Activated naive CD4-positive, alpha-beta T cell treated with anti-CD3 and anti-CD28 coated beads, Interleukin-2, amount 50 U/mL, for 24 hours (primary cell): Measurements from ENCODE around the gene COLGALT1.
"Not testable (repeated sequence)": the region's sequence is repeated elsewhere in the genome, so short reads cannot be mapped to it uniquely, and the experiment has no call there.

Source experiments
- H3K27ac Mint-ChIP-seq: one replicate; pipeline ENCODE4 v1.8.0; 2021; ENCODE audit warnings: mild to moderate bottlenecking, mixed read lengths
- H3K27me3 Mint-ChIP-seq: one replicate; pipeline ENCODE4 v1.8.0; 2021; ENCODE audit warnings: mixed read lengths
- H3K36me3 Mint-ChIP-seq: one replicate; pipeline ENCODE4 v1.8.0; 2021; ENCODE audit warnings: mixed read lengths
- H3K4me1 Mint-ChIP-seq: one replicate; pipeline ENCODE4 v1.8.0; 2021; ENCODE audit warnings: mixed read lengths
- H3K4me3 Mint-ChIP-seq: one replicate; pipeline ENCODE4 v1.8.0; 2021; ENCODE audit warnings: mild to moderate bottlenecking, mixed read lengths
- H3K9me3 Mint-ChIP-seq: one replicate; pipeline ENCODE4 v1.8.0; 2021; ENCODE audit warnings: mixed read lengths

COLGALT1 gene

DNA sequence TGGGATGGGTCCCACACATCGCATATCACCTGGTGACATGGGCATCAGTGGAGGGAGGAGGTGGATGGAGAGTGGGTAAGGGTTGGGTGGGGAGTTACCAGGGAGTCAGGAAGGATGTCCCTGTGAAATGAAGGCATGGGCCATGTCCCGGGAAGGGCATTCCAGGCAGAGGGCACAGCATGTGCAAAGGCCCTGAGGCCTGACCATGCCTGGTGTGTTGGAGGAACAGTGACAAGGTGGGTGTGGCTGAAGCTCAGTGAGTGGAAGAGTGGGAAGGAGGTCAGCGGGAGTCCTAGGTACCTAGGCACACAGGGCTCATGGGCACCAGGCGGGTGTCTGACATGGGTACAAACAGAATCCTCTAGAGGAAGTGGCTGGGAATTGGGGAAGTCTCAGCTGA is 11.0 kb upstream of the COLGALT1 start:
- Mint-ChIP-seq H3K27ac (no peak overlapping the region), H3K4me1 (peaks cover 12% of the 10 kb centered on the region), H3K9me3 (no peaks in the 10 kb centered on the region), H3K36me3 (no peaks in the 10 kb centered on the region), H3K4me3 (no peak overlapping the region), H3K27me3 (no peaks in the 10 kb centered on the region)

DNA sequence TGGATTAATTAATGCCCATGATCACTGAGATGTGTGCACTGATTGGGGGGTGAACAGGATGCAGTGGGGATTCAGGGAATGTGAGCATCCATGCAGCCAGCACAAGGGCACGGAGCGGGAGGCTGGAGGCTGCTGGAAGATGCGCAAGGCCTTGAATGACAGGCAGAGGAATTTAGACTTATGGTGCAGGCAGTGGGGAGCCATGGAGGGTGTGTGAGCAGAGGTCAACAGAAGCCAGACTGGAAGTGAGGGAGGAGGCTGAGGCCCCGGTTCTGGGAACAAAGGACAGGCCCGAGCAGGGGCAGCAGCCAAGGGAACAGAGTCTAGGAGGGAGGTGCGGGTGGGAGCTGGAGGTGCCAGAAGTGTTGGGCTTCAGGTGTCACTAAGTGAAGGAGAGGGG is 7.3 kb upstream of the COLGALT1 start:
- Mint-ChIP-seq H3K27ac (no peak overlapping the region), H3K4me1 (no peaks in the 10 kb centered on the region), H3K9me3 (no peaks in the 10 kb centered on the region), H3K27me3 (no peaks in the 10 kb centered on the region), H3K36me3 (no peaks in the 10 kb centered on the region), H3K4me3 (no peak overlapping the region)

DNA sequence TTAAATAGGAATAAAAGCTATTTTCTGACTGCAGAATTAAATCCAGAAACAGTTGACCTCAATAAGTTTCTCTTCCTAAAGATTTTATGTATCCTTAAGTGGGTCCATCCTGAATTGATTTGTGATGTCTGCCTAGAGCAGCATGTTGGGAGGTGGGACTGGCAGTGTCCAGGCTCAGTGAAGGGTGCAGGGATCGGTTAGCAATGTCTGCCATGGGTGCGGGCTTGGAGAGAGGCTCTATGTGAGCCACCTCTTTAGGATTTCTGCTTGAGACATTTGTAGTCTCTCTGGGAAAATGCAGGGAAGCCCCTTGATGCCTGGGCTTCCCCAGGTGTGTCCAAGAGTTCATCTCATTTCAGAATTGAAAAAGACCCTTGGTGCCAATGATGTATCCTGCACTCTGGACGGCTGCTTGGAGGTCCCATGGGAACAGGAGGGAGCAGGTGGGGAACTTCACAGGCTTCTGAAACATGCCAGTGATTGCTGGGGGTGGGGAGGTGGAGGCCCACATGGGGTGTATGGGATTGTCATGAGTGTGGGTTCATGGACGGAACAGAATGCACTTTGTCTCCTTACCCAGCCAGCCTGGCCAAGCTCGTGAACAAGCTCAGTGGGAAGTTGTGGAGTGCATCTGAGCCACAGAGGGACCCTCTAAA is 6.2 kb upstream of the COLGALT1 start:
- H3K4me3 Mint-ChIP-seq: no peak overlapping the region
- no peaks in the 10 kb centered on the region for H3K9me3 Mint-ChIP-seq
- H3K36me3 Mint-ChIP-seq: no peaks in the 10 kb centered on the region
- no peaks in the 10 kb centered on the region for H3K27me3 Mint-ChIP-seq
- no peaks in the 10 kb centered on the region for H3K4me1 Mint-ChIP-seq
- no peak overlapping the region for H3K27ac Mint-ChIP-seq

DNA sequence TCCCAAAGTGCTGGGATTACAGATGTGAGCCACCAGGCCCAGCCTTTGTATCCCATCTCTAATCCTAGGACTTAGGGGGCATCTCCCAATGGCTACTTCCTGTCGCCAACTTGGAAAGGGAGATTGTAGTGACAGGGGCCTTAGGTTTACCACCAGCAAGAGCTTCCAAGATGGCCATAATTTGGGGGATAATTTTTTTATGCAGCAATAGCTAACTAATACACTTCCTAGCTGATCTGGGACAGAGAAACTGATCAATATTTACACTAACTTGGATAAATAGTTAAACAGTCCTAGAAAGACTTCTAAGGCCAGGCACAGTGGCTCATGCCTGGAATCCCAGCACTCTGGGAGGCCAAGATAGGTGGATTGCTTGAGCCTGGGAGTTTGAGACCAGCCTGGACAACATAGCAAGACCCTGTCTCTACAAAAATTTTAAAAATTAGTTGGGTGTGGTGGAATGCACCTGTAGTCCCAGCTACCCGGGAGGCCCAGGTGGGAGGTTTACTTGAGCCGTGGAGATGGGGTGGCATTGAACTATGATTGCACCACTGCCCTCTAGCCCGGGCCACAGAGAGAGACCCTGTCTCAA is 5.3 kb upstream of the COLGALT1 start:
- Mint-ChIP-seq H3K4me3 (no peak overlapping the region), H3K27ac (no peak overlapping the region), H3K27me3 (no peaks in the 10 kb centered on the region), H3K4me1 (peaks cover 4% of the 10 kb centered on the region), H3K36me3 (no peaks in the 10 kb centered on the region), H3K9me3 (no peaks in the 10 kb centered on the region)

DNA sequence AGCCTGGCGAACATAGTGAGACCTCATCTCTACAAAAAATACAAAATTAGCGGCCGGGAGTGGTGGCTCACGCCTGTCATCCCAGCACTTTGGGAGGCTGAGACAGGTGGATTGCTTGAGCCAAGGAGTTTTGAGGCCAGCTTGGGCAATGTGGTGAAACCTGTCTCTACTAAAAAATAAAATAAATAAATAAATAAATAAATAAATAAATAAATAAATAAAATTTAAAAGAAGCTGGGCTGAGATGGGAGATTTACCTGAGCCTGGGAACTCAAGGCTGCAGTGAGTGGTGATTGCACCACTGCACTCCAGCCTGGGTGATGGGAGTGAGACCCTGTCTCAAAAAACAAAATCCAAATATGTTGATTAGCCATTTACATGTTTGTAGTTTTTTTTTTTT is 2.7 kb upstream of the COLGALT1 start:
- H3K4me3 Mint-ChIP-seq, H3K9me3 Mint-ChIP-seq, H3K36me3 Mint-ChIP-seq, H3K27me3 Mint-ChIP-seq, H3K27ac Mint-ChIP-seq: not testable (repeated sequence)
- H3K4me1 Mint-ChIP-seq: peaks cover 11% of the 10 kb centered on the region

DNA sequence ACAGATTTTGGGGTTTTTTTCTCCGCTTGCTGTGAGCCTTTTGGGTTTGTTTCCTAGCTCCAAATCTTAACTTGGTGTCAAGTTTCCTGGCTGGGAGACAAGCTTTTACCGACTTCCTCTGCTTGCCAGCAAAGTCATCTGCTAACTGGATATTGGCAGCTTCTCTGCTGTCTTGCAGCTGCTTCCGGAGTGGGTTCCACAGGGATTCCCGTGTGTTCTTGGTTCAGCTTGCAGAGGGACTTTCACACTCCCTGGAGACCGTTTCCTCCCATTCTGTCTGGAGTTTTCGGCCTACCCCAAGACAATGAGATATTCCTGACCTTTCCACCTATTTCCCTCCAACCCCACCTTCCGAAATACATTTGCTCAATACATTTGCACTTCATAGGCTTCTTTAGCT is 2.2 kb upstream of the COLGALT1 start:
- H3K9me3 Mint-ChIP-seq: no peaks in the 10 kb centered on the region
- H3K27me3 Mint-ChIP-seq: no peaks in the 10 kb centered on the region
- H3K4me3 Mint-ChIP-seq: no peak overlapping the region
- H3K27ac Mint-ChIP-seq: no peak overlapping the region
- peaks cover 1% of the 10 kb centered on the region for H3K36me3 Mint-ChIP-seq
- peaks cover 11% of the 10 kb centered on the region for H3K4me1 Mint-ChIP-seq

DNA sequence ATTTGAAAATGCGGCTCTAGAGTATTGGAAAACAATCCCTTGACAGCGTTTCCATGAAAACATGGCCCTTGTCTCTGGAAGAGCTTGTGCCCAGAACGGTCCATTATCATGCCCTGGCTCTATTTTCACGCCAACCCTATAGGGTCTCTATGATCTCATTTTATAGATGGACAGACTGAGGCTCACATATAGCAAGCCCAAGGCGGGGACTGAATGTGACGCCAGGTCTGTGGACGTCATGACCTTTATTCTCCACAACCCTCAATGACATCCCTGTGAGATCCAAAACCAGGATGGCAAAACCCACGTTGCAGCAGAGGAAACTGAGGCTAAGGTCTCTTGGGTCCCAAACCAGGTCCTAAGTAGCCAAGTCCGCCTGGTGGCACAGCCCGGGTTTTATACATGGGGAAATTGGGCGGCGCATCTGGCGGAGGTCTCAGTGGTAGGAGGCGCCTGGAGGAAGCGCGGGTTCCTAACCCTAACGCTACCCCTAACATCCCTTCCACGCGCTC is 425 bp upstream of the COLGALT1 start:
- Mint-ChIP-seq H3K9me3 (no peaks in the 10 kb centered on the region), H3K27me3 (no peaks in the 10 kb centered on the region), H3K4me3 (peak overlapping the region; percentile 81), H3K27ac (no peak overlapping the region), H3K4me1 (peaks cover 16% of the 10 kb centered on the region), H3K36me3 (peaks cover 2% of the 10 kb centered on the region)

DNA sequence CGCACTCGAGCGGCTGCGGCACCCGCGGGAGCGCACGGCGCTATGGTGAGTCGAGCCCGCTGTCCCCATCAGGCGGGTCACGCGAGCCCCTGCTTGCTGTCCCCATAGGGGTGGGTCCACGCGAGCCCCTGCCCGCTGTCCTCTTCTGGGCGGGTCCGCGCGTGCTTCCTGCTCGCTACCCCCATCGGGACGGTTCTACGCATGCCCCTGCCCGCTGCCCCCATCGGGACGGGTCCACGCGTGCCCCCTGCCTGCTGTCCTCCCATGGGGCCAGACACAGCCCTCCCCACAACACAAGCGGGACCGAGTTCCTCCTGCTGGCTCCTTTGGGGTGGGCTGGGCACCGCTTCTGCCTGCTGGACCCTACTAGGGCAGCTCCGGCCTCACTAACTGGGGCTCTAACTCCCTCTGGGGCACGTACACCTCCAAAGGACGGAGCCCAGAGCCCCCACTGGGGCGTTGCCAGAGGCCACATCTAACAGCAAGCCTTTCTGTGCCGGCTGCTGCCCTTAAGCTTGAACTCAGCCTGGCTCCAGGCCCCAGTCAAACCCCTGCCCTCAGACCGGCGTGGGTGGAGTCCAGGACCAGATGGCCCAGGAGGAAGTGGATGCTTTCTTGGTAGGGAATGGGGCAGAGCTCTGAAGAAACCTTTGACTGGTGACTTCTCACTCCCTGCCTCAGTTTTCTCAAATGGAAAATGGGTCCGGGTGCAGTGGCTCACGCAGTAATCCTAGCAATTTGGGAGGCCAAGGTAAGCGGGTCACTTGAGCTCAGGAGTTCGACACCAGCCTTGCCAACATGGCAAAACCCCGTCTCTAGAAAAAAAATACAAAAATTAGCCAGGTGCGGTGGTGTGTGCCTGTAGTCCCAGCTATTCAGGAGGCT is 722 bp downstream of the COLGALT1 start:
- Mint-ChIP-seq H3K36me3 (peaks cover 6% of the 10 kb centered on the region), H3K27me3 (no peaks in the 10 kb centered on the region), H3K27ac (peak overlapping the region; percentile 79), H3K4me1 (peaks cover 21% of the 10 kb centered on the region), H3K4me3 (peak overlapping the region; percentile 87), H3K9me3 (no peaks in the 10 kb centered on the region)

DNA sequence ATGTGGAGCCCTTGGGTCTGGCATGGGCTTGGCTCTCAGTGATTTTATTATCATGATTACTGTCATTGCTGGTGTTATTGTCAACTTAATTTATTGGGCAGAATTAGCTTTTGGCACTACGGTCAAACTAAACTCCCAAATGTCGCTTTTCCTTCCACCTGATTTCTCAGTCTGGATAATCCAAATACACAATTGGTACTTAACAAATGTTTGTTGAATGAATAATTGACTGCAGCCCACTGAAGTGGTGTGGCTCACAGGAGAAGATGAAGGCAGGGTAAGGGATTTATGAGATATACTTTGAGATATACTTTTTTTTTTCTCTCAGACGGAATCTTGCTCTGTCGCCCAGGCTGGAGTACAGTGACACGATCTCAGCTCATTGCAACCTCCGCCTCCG is 1.5 kb downstream of the COLGALT1 start:
- no peaks in the 10 kb centered on the region for H3K27me3 Mint-ChIP-seq
- H3K36me3 Mint-ChIP-seq: peaks cover 6% of the 10 kb centered on the region
- H3K4me1 Mint-ChIP-seq: peaks cover 25% of the 10 kb centered on the region
- H3K27ac Mint-ChIP-seq: no peak overlapping the region
- H3K9me3 Mint-ChIP-seq: no peaks in the 10 kb centered on the region
- H3K4me3 Mint-ChIP-seq: peak overlapping the region; percentile 87

DNA sequence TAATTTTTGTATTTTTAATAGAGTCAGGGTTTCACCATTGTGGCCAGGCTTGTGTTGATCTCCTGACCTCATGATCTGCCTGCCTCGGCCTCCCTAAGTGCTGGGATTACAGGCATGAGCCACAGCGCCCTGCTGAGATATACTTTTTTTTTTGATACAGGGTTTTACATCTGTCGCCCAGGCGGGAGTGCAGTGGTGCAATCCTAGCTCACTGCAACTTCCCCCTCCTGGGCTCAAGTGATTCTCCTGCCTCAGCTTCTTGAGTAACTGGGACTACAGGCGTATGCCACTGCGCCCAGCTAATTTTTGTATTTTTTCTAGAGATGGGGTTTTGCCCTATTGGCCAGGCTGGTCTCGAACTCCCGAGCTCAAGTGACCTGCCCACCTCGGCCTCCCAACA is 2.0 kb downstream of the COLGALT1 start:
- H3K36me3 Mint-ChIP-seq: peaks cover 6% of the 10 kb centered on the region
- peaks cover 27% of the 10 kb centered on the region for H3K4me1 Mint-ChIP-seq
- no peak overlapping the region for H3K27ac Mint-ChIP-seq
- H3K4me3 Mint-ChIP-seq: peak overlapping the region; percentile 87
- H3K27me3 Mint-ChIP-seq: no peaks in the 10 kb centered on the region
- no peaks in the 10 kb centered on the region for H3K9me3 Mint-ChIP-seq

DNA sequence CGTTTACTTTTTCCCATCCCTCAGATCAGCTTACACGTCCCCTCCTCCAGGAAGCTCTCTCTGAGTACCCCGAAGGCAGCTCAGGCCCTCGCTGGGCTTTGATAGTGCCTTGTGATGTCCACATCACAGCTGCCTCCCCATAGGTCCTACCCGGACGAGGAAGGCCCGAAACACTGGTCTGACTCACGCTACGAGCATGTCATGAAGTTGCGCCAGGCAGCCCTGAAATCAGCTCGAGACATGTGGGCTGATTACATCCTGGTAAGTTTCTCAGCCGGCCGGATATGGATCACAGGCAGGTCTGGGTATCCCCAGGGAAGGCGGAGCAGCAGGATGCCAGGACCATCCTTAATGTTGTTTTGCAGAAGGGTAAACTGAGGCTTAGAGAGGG is 4.8 kb downstream of the COLGALT1 start:
- Mint-ChIP-seq H3K36me3 (peaks cover 9% of the 10 kb centered on the region), H3K9me3 (no peaks in the 10 kb centered on the region), H3K27ac (no peak overlapping the region), H3K27me3 (no peaks in the 10 kb centered on the region), H3K4me1 (peaks cover 23% of the 10 kb centered on the region), H3K4me3 (no peak overlapping the region)

DNA sequence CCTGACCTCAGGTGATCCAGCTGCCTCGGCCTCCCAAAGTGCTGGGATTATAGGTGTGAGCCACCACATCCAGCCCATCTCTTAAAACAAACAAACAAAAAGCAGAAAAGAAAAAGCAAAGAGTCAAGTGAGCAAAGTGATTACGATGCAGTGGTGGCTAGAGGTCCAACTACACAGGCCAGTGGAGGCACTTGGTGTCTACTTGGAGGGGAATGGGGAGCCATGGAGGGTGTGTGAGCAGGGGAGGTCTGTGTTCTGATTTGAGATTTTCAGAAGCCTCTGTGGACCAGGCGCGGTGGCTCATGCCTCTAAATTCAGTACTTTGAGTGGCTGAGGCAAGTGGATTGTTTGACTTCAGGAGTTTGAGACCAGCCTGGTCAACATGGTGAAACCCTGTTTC is 6.6 kb downstream of the COLGALT1 start:
- H3K9me3 Mint-ChIP-seq: no peaks in the 10 kb centered on the region
- H3K36me3 Mint-ChIP-seq: peaks cover 8% of the 10 kb centered on the region
- no peak overlapping the region for H3K4me3 Mint-ChIP-seq
- H3K4me1 Mint-ChIP-seq: peaks cover 17% of the 10 kb centered on the region
- no peaks in the 10 kb centered on the region for H3K27me3 Mint-ChIP-seq
- peak overlapping the region; percentile 80 for H3K27ac Mint-ChIP-seq

DNA sequence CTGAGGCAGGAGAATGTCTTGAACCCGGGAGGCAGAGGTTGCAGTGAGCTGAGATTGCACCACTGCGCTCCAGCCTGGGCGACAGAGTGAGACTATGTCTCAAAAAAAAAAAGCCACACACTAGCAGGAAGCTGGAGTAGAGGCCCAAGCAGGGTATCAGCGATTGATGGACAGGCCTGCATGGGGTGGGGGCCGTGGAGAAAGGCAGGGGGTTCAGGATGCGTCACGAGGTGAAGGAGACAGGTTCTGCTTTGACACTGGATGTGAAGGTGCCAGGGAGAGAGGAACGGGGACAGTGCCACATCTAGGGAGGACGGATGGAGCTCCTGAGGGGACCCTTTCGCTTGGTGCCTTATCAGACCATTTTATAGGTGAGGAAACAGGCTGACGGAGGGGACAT is 7.1 kb downstream of the COLGALT1 start:
- peaks cover 8% of the 10 kb centered on the region for H3K36me3 Mint-ChIP-seq
- H3K27me3 Mint-ChIP-seq: no peaks in the 10 kb centered on the region
- H3K9me3 Mint-ChIP-seq: no peaks in the 10 kb centered on the region
- no peak overlapping the region for H3K4me3 Mint-ChIP-seq
- peak overlapping the region; percentile 51 for H3K27ac Mint-ChIP-seq
- peaks cover 15% of the 10 kb centered on the region for H3K4me1 Mint-ChIP-seq

DNA sequence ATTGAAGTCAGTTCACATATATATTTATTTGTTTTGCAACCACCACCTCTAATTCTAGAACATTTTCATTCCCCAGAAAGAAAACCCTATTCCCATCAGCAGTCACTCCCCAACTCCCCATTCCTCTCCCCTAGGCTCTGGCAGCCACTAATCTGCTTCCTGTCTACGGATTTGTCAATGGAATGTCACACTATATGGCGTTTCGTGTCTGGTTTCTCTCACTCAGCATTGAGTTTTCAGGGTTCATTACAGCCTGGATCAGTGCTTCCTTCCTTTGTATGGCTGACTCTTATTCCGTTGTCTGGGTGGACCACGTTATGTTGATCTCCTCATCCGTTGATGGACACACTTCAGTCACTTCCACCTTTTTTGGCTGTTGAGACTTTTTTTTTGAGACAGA is 9.3 kb downstream of the COLGALT1 start:
- Mint-ChIP-seq H3K4me1 (peaks cover 12% of the 10 kb centered on the region), H3K4me3 (no peak overlapping the region), H3K27ac (no peak overlapping the region), H3K36me3 (peaks cover 11% of the 10 kb centered on the region), H3K27me3 (no peaks in the 10 kb centered on the region), H3K9me3 (no peaks in the 10 kb centered on the region)

DNA sequence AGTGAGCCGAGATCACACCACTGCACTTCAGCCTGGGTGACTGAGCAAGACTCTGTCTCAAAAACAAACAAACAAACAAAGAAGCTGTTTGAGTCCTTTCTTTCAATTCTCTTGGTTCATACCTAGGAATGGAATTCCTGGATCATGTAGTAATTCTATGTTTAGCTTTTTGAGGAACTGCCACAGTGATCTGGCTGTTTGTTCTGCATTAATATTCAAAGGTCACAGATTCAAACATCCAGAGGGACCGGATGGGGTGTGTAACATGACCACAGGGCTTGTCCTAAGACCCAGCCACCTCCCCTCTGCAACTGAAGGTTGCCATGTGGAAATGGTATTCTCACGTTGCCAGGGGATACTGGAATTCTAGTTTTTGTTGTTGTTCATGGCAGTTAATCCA is 10.2 kb downstream of the COLGALT1 start:
- Mint-ChIP-seq H3K4me3 (no peak overlapping the region), H3K4me1 (peaks cover 5% of the 10 kb centered on the region), H3K27ac (no peak overlapping the region), H3K27me3 (no peaks in the 10 kb centered on the region), H3K36me3 (peaks cover 6% of the 10 kb centered on the region), H3K9me3 (no peaks in the 10 kb centered on the region)

DNA sequence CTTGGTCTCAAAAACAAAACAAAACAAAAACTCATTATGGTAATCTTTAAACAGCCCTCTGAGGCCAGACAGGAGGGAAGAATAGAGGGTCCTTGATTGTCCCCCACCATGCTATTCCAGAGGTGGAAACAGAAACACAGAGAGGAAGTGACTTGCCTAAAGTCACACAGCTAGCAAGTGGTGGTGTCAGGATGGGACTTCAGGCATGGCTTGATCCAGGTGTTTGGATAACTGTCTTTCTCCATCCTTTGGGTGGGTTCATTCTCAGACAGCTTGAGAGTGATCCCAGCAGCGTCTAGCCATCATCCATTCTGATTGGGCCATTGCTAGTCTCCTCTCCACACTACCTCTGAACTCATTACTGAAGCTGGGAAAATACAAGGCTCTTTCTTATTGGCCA is 12.5 kb downstream of the COLGALT1 start:
- no peaks in the 10 kb centered on the region for H3K9me3 Mint-ChIP-seq
- H3K36me3 Mint-ChIP-seq: peaks cover 9% of the 10 kb centered on the region
- H3K27me3 Mint-ChIP-seq: no peaks in the 10 kb centered on the region
- no peaks in the 10 kb centered on the region for H3K4me1 Mint-ChIP-seq
- no peak overlapping the region for H3K27ac Mint-ChIP-seq
- H3K4me3 Mint-ChIP-seq: no peak overlapping the region
